PC-3 (cell line): Measurements from ENCODE around the gene TAPT1.

Experiments
- EZH2phosphoT487 ChIP-seq: fragments of 300-600 bp; sonication (generic); IDR thresholded peaks from 2 replicates; pipeline ENCODE4 v1.6.1; 2018; ENCODE audit warnings: mild to moderate bottlenecking, antibody characterized with exemption, low read length, borderline replicate concordance
- TF ChIP-seq, protein P1 (sequence below): fragments of 300-600 bp; sonication (generic); conservative IDR thresholded peaks from 2 replicates; pipeline ENCODE4 v1.5.1; 2017; ENCODE audit warnings: antibody characterized with exemption, low read depth, mild to moderate bottlenecking, low read length

DNA sequence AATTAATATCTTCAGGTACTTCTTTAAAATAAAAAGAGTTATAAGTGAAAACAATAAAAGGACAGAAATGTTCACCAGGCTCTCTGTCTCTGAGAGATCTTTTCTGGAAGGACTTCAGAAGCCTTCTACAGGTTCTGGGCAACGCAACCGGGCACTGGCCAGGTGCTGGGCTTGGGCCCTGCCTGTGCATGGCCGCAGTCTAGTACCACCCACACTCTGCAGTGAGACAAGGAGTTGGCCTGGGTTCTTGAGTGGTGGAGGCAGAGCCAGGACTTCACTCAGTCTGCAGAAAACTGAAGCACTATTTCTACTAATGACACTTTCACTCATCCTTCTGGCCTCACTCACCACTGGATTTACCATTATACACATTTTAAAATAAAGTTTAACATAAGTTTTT lies 21.8 kb downstream of the TAPT1 start:
- no peak for TF ChIP-seq EZH2phosphoT487
- TF ChIP-seq, protein P1, sequence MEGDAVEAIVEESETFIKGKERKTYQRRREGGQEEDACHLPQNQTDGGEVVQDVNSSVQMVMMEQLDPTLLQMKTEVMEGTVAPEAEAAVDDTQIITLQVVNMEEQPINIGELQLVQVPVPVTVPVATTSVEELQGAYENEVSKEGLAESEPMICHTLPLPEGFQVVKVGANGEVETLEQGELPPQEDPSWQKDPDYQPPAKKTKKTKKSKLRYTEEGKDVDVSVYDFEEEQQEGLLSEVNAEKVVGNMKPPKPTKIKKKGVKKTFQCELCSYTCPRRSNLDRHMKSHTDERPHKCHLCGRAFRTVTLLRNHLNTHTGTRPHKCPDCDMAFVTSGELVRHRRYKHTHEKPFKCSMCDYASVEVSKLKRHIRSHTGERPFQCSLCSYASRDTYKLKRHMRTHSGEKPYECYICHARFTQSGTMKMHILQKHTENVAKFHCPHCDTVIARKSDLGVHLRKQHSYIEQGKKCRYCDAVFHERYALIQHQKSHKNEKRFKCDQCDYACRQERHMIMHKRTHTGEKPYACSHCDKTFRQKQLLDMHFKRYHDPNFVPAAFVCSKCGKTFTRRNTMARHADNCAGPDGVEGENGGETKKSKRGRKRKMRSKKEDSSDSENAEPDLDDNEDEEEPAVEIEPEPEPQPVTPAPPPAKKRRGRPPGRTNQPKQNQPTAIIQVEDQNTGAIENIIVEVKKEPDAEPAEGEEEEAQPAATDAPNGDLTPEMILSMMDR: no peak
